Activated CD4-positive, alpha-beta memory T cell treated with anti-CD3 and anti-CD28 coated beads, Interleukin-2, amount 10 ng/mL, durations not matched to agents 7 days and 5 days (primary cell): ENCODE results near the gene MTHFS. TPM values are rescaled to one million over a fixed set of nuclear protein-coding genes. Genes with fewer than 3 reads are reported as not detected.

Source experiments
- CTCF ChIA-PET: fragments of 350-600 bp; sonication (Branson Sonifier 250); formaldehyde crosslinking; loops from one replicate; lab custom pipeline; 2021; ENCODE audit warnings: antibody characterized with exemption, inconsistent platforms; lab: Charles Lee
- POLR2A ChIA-PET: fragments of 350-600 bp; sonication (Branson Sonifier 250); formaldehyde crosslinking; loops from one replicate; lab custom pipeline; 2021; ENCODE audit warnings: antibody characterized with exemption; lab: Charles Lee
- DNase-seq: peaks from one replicate; pipeline ENCODE4 v3.0.0-alpha.2; 2020
- H3K27ac Mint-ChIP-seq: one replicate; pipeline ENCODE4 v1.8.0; 2021; ENCODE audit warnings: mild to moderate bottlenecking, mixed read lengths
- H3K27me3 Mint-ChIP-seq: one replicate; pipeline ENCODE4 v1.8.0; 2021; ENCODE audit warnings: mixed read lengths
- H3K36me3 Mint-ChIP-seq: one replicate; pipeline ENCODE4 v1.8.0; 2021; ENCODE audit warnings: low read depth, mixed read lengths
- H3K4me1 Mint-ChIP-seq: one replicate; pipeline ENCODE4 v1.8.0; 2021; ENCODE audit warnings: mixed read lengths
- H3K4me3 Mint-ChIP-seq: one replicate; pipeline ENCODE4 v1.8.0; 2021; ENCODE audit warnings: mild to moderate bottlenecking, mixed read lengths
- H3K9me3 Mint-ChIP-seq: one replicate; pipeline ENCODE4 v1.8.0; 2021; ENCODE audit warnings: mixed read lengths
- total RNA-seq, 2 experiments: library from RNA; stranded (reverse); gene quantifications; one replicate each; pipeline ENCODE4 v1.2.3, GENCODE V29; 2021

Gene MTHFS
- total RNA-seq, 2 experiments from 2014 or later, result 20.2 to 22.6 TPM

- peaks cover 67% of the 10 kb centered on the region for H3K36me3 Mint-ChIP-seq
- no peak overlapping the region for H3K27ac Mint-ChIP-seq
- no peaks in the 10 kb centered on the region for H3K9me3 Mint-ChIP-seq
- H3K4me3 Mint-ChIP-seq, result no peak overlapping the region
- ChIA-PET POLR2A (interaction anchor here (1.2 to 2.0 kb wide), 5 partner anchors 9 to 84 kb away, joined by 3 to 6 read pairs (median 5); partner anchors contain the start of genes BCL2A1 and MTHFS), CTCF (interaction anchor here (0.9 kb wide), 1 partner anchor 13 kb away, joined by 3 read pairs; no protein-coding TSS in a partner anchor)
- H3K27me3 Mint-ChIP-seq, result no peaks in the 10 kb centered on the region
- no peak for DNase-seq
- H3K4me1 Mint-ChIP-seq, result peaks cover 11% of the 10 kb centered on the region
These were observed 9.5 kb downstream of the MTHFS start for GRCh38 chr15:79887054-79887930.

- H3K4me3 Mint-ChIP-seq, result no peak overlapping the region
- CTCF ChIA-PET, result interaction anchor here (1.0 to 1.3 kb wide), 2 partner anchors 11 to 32 kb away, joined by 3 to 4 read pairs; no protein-coding TSS in a partner anchor
- H3K9me3 Mint-ChIP-seq, result no peaks in the 10 kb centered on the region
- H3K27me3 Mint-ChIP-seq, result no peaks in the 10 kb centered on the region
- H3K4me1 Mint-ChIP-seq, result peaks cover 4% of the 10 kb centered on the region
- no peak overlapping the region for H3K27ac Mint-ChIP-seq
- POLR2A ChIA-PET, result interaction anchor here (1.4 to 2.0 kb wide), 4 partner anchors 10 to 85 kb away, joined by 3 to 6 read pairs (median 5); partner anchors contain the start of genes BCL2A1 and MTHFS
- peaks cover 70% of the 10 kb centered on the region for H3K36me3 Mint-ChIP-seq
- DNase-seq, result no peak
These were observed 10.7 kb downstream of the MTHFS start for GRCh38 chr15:79886124-79886523.

GRCh38 chr15:79884204-79884596 lies 12.6 kb downstream of the MTHFS start:
- Mint-ChIP-seq H3K4me3 (no peak overlapping the region), H3K36me3 (peaks cover 76% of the 10 kb centered on the region), H3K27me3 (no peaks in the 10 kb centered on the region), H3K27ac (no peak overlapping the region), H3K9me3 (peaks cover 7% of the 10 kb centered on the region), H3K4me1 (no peaks in the 10 kb centered on the region)
- CTCF ChIA-PET, result no interaction called here
- DNase-seq, result no peak
- POLR2A ChIA-PET, result no interaction called here

GRCh38 chr15:79883579-79884203 lies 13.1 kb downstream of the MTHFS start:
- Mint-ChIP-seq H3K36me3 (peaks cover 80% of the 10 kb centered on the region), H3K4me3 (no peak overlapping the region), H3K27me3 (no peaks in the 10 kb centered on the region), H3K4me1 (no peaks in the 10 kb centered on the region), H3K9me3 (peaks cover 7% of the 10 kb centered on the region), H3K27ac (no peak overlapping the region)
- POLR2A ChIA-PET, result no interaction called here
- no peak for DNase-seq
- CTCF ChIA-PET, result interaction anchor here (1.4 kb wide), 1 partner anchor 40 kb away, joined by 3 read pairs; no protein-coding TSS in a partner anchor

GRCh38 chr15:79881668-79882067 lies 15.1 kb downstream of the MTHFS start:
- ChIA-PET POLR2A (interaction anchor here (1.2 kb wide), 1 partner anchor 16 kb away, joined by 4 read pairs; no protein-coding TSS in a partner anchor), CTCF (no interaction called here)
- Mint-ChIP-seq H3K4me1 (no peaks in the 10 kb centered on the region), H3K36me3 (peaks cover 90% of the 10 kb centered on the region), H3K27me3 (no peaks in the 10 kb centered on the region), H3K27ac (no peak overlapping the region), H3K4me3 (no peak overlapping the region), H3K9me3 (peaks cover 19% of the 10 kb centered on the region)
- DNase-seq, result no peak

- H3K9me3 Mint-ChIP-seq, result peaks cover 19% of the 10 kb centered on the region
- H3K27ac Mint-ChIP-seq, result no peak overlapping the region
- H3K36me3 Mint-ChIP-seq, result peaks cover 92% of the 10 kb centered on the region
- CTCF ChIA-PET, result no interaction called here
- DNase-seq, result no peak
- no peak overlapping the region for H3K4me3 Mint-ChIP-seq
- no peaks in the 10 kb centered on the region for H3K27me3 Mint-ChIP-seq
- H3K4me1 Mint-ChIP-seq, result no peaks in the 10 kb centered on the region
- POLR2A ChIA-PET, result interaction anchor here (1.2 kb wide), 1 partner anchor 16 kb away, joined by 4 read pairs; no protein-coding TSS in a partner anchor
These were observed 15.6 kb downstream of the MTHFS start for GRCh38 chr15:79881254-79881653.

- Mint-ChIP-seq H3K27me3 (no peaks in the 10 kb centered on the region), H3K27ac (no peak overlapping the region), H3K4me1 (peaks cover 2% of the 10 kb centered on the region), H3K36me3 (peaks cover 91% of the 10 kb centered on the region), H3K9me3 (peaks cover 38% of the 10 kb centered on the region), H3K4me3 (no peak overlapping the region)
- DNase-seq, result no peak
- POLR2A ChIA-PET, result interaction anchor here (0.7 kb wide), 1 partner anchor 18 kb away, joined by 3 read pairs; the partner anchor contains the start of gene MTHFS
- CTCF ChIA-PET, result no interaction called here
These were observed 18.6 kb downstream of the MTHFS start for GRCh38 chr15:79878078-79878705.

- Mint-ChIP-seq H3K4me3 (no peak overlapping the region), H3K9me3 (peaks cover 42% of the 10 kb centered on the region), H3K27me3 (no peaks in the 10 kb centered on the region), H3K36me3 (peaks cover 88% of the 10 kb centered on the region), H3K27ac (no peak overlapping the region), H3K4me1 (peaks cover 16% of the 10 kb centered on the region)
- DNase-seq, result no peak
- ChIA-PET POLR2A (interaction anchor here (2.6 to 3.5 kb wide), 2 partner anchors 21 to 48 kb away, joined by 12 to 16 read pairs; partner anchors contain the start of gene MTHFS), CTCF (interaction anchor here (1.2 kb wide), 1 partner anchor 11 kb away, joined by 3 read pairs; no protein-coding TSS in a partner anchor)
These were observed 21.6 kb downstream of the MTHFS start for GRCh38 chr15:79875213-79875612.

- H3K9me3 Mint-ChIP-seq, result peaks cover 35% of the 10 kb centered on the region
- CTCF ChIA-PET, result interaction anchor here (1.5 to 1.9 kb wide), 2 partner anchors 21 to 134 kb away, joined by 4 to 10 read pairs; no protein-coding TSS in a partner anchor
- H3K36me3 Mint-ChIP-seq, result peaks cover 83% of the 10 kb centered on the region
- H3K4me1 Mint-ChIP-seq, result peaks cover 16% of the 10 kb centered on the region
- POLR2A ChIA-PET, result interaction anchor here (1.1 to 3.5 kb wide), 3 partner anchors 22 to 97 kb away, joined by 3 to 16 read pairs (median 12); partner anchors contain the start of genes BCL2A1 and MTHFS
- H3K27ac Mint-ChIP-seq, result no peak overlapping the region
- no peak overlapping the region for H3K4me3 Mint-ChIP-seq
- DNase-seq, result no peak
- no peaks in the 10 kb centered on the region for H3K27me3 Mint-ChIP-seq
These were observed 22.6 kb downstream of the MTHFS start for GRCh38 chr15:79874242-79874641.

- H3K36me3 Mint-ChIP-seq, result peaks cover 75% of the 10 kb centered on the region
- ChIA-PET CTCF (interaction anchor here (0.6 to 1.9 kb wide), 2 partner anchors 19 to 532 kb away, joined by 3 to 10 read pairs; no protein-coding TSS in a partner anchor), POLR2A (interaction anchor here (1.6 to 3.5 kb wide), 2 partner anchors 23 to 50 kb away, joined by 5 to 16 read pairs; partner anchors contain the start of gene MTHFS)
- DNase-seq, result peak; percentile 68
- peak overlapping the region; percentile 25 for H3K27ac Mint-ChIP-seq
- H3K4me1 Mint-ChIP-seq, result peaks cover 16% of the 10 kb centered on the region
- H3K4me3 Mint-ChIP-seq, result no peak overlapping the region
- no peaks in the 10 kb centered on the region for H3K27me3 Mint-ChIP-seq
- peaks cover 26% of the 10 kb centered on the region for H3K9me3 Mint-ChIP-seq
These were observed 24.3 kb downstream of the MTHFS start for GRCh38 chr15:79872358-79873017.

GRCh38 chr15:79868554-79868953 lies 28.3 kb downstream of the MTHFS start:
- Mint-ChIP-seq H3K9me3 (peaks cover 4% of the 10 kb centered on the region), H3K27ac (no peak overlapping the region), H3K4me3 (no peak overlapping the region), H3K4me1 (peaks cover 16% of the 10 kb centered on the region), H3K27me3 (no peaks in the 10 kb centered on the region), H3K36me3 (peaks cover 48% of the 10 kb centered on the region)
- ChIA-PET POLR2A (no interaction called here), CTCF (interaction anchor here (1.0 to 2.6 kb wide), 2 partner anchors 9 to 14 kb away, joined by 3 to 21 read pairs; no protein-coding TSS in a partner anchor)
- DNase-seq, result no peak
